Inferior parietal cortex (tissue), 1 donor: ENCODE results near the gene CILP.

Experiments used
- DNase-seq: peaks from one replicate; pipeline ENCODE4 v3.0.0-alpha.2; 2016; ENCODE audit errors: extremely low spot score

Gene CILP

GRCh38 chr15:65146438-65146837 is 64.8 kb downstream of the CILP start:
- no peak for DNase-seq
